Left lung (tissue), 10 donors: Measurements from ENCODE around the gene CSPG4. TPM values are rescaled to one million over a fixed set of nuclear protein-coding genes. Genes with fewer than 3 reads are reported as not detected.
A peak's percentile ranks its signal among the peaks of the same experiment; 100 is the strongest.

Source experiments
- ATAC-seq: fragments of 200-7000 bp; cut with Tn5 transposase; one replicate; pipeline ENCODE4 v1.9.1; 2020; ENCODE audit warnings: moderate library complexity
- DNase-seq, 4 donors: peaks; one replicate each; pipeline ENCODE4 v3.0.0-alpha.2; 2013 to 2020
- H3K27ac ChIP-seq, 2 donors: fragments of 200-600 bp; sonication (generic) in 1 of 2; one replicate each; pipeline versions ENCODE4 v1.5.0 to v1.8.0; 2020 to 2021
- H3K27me3 ChIP-seq, 2 donors: fragments of 200-600 bp; sonication (generic) in 1 of 2; one replicate each; pipeline versions ENCODE4 v1.5.0 to v1.8.0; 2020 to 2021
- H3K36me3 ChIP-seq, 2 donors: fragments of 200-600 bp; sonication (generic) in 1 of 2; one replicate each; pipeline versions ENCODE4 v1.5.0 to v1.8.0; 2020 to 2021
- H3K4me1 ChIP-seq, 2 donors: fragments of 200-600 bp; one replicate each; pipeline ENCODE4 v1.8.0; 2021
- H3K4me3 ChIP-seq, 2 donors: fragments of 200-600 bp; sonication (generic) in 1 of 2; one replicate each; pipeline versions ENCODE4 v1.5.0 to v1.8.0; 2020 to 2021; ENCODE audit warnings: mild to moderate bottlenecking in 1 of 2
- H3K9me3 ChIP-seq, 2 donors: fragments of 200-600 bp; sonication (generic) in 1 of 2; one replicate each; pipeline versions ENCODE4 v1.5.0 to v1.8.0; 2020 to 2021
- intact Hi-C, 2 donors: fragments of 100-400 bp; cut with DNase I; formaldehyde crosslinking; loops; one replicate each; pipeline versions ENCODE4 v1.11.2 to v1.14.2; 2022
- polyA plus RNA-seq, 6 donors: library from polyadenylated mRNA; unstranded; fragments of 120-200 nt; gene quantifications; one replicate each; pipeline ENCODE4 v1.2.1, GENCODE V29; 2013; ENCODE audit not compliant: insufficient read length in 6 of 6
- total RNA-seq, 2 donors: library from RNA; stranded (reverse); fragmentation: NEBNext Ultra II Directional; extraction: Animal tissue kit (Norgen Biotek cat#: 25700); gene quantifications; one replicate each; pipeline ENCODE4 v1.2.1, GENCODE V29; 2021
- TF ChIP-seq, protein P1 (sequence below), 2 donors: fragments of 200-600 bp; sonication (generic) in 1 of 2; IDR thresholded peaks; one replicate each; pipeline versions ENCODE4 v1.5.0 to v1.8.0; 2021; ENCODE audit warnings: antibody characterized with exemption in 2 of 2
- donor health status: DM: no; HTN: yes; CAD: no.
- donor health status: DM: no; HTN: no; CAD: no.

CSPG4 gene
- total and polyA plus RNA-seq, 8 donors, result 18.4 to 36.1 (median 23.8) TPM

DNA sequence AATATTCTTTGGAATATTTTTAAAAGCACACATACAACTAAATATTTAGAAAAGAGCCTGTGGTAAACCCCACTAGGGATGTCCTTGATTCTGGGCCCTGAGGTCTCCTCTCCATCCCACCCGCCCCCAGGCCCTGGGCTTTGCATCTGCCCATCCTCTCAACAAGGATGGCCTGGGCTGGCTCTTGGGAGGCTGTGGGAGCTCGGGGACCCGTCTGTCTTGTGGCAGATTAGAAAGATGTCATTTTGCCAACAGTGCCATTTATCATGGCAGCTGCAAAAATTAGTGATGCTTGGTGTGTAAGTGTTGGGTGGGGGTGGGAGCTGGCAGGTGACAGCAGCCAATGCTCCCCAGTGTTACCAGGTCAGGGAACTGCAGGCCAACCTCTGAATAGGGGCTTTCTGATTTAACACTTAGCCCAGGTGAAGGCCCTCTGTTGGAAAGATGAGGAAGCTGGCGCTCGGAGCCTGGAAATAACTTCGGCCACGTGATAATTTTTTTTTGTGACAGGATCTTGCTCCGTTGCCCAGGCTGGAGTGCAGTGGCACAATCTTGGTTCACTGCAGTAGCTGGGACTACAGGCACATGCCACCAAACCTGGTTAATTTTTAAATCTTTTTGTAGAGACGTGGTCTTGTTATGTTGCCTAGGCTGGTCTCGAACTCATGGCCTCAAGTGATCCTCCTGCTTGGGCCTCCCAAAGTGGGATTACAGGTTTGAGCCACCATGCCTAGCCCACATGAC is 16.9 kb upstream of the CSPG4 start:
- DNase-seq, result peak in 2 of 4 donors; percentile 7 to 59
- intact Hi-C loops, result loop anchor here in 1 of 2 donors (10.0 kb wide), 1 partner anchor 75 kb away; no protein-coding TSS in a partner anchor
- TF ChIP-seq, protein P1, sequence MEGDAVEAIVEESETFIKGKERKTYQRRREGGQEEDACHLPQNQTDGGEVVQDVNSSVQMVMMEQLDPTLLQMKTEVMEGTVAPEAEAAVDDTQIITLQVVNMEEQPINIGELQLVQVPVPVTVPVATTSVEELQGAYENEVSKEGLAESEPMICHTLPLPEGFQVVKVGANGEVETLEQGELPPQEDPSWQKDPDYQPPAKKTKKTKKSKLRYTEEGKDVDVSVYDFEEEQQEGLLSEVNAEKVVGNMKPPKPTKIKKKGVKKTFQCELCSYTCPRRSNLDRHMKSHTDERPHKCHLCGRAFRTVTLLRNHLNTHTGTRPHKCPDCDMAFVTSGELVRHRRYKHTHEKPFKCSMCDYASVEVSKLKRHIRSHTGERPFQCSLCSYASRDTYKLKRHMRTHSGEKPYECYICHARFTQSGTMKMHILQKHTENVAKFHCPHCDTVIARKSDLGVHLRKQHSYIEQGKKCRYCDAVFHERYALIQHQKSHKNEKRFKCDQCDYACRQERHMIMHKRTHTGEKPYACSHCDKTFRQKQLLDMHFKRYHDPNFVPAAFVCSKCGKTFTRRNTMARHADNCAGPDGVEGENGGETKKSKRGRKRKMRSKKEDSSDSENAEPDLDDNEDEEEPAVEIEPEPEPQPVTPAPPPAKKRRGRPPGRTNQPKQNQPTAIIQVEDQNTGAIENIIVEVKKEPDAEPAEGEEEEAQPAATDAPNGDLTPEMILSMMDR (IDR thresholded peaks at IDR 0.05), result no peak

DNA sequence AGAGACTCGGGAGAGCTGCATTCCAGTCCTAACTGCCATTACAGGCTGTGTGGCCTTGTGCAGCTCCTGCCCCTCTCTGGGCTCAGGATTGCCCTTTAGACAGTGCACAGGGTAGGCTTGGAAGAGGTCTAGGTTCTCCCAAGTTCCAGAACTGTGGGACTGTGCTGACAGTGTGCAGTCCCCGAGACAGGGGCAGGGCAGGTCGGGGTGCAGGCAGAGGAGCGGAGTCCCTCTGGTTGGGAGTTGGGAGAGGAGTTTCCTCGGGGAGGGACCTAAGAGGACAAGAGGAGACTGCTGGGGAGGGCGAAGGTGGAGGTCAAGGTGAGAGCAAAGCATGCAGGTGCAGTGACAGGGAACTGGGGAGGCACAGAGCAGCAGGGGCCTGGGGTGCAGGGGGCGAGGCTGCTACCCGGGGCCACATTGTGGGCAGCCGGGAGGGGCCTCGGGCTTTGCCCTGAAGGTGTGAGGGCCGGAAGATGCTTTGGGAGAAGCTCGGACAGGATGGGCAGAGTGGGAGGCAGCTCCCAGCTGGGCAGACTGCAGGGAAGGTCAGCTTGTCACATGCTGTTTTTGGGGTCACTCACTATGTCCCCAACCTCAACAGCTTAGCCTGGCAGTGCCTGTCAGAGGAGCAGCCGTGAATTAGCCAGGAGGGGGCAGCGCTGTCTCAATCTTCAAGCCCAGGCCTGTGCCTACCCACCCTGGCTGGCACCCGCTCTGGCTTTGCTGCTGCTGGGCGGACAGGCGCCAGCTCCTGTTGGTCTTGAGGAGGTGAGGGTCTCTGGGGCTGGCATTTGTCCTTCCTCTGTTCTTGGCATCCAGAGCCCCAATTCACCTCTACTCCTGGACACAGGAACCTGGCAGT is 15.4 kb upstream of the CSPG4 start:
- no peaks in the 10 kb centered on the region for H3K36me3 ChIP-seq
- intact Hi-C loops, result no loop called here
- H3K27ac ChIP-seq, result no peak overlapping the region
- H3K4me1 ChIP-seq, result peaks cover 4 to 26% of the 10 kb centered on the region in 2 donors
- H3K4me3 ChIP-seq, result no peak overlapping the region
- DNase-seq (peak in 2 of 4 donors; percentile 48 to 85), ATAC-seq (peak; percentile 41)
- no peaks in the 10 kb centered on the region for H3K9me3 ChIP-seq
- TF ChIP-seq, protein P1 (IDR thresholded peaks at IDR 0.05), result peak; percentile 36 to 57
- no peaks in the 10 kb centered on the region for H3K27me3 ChIP-seq

More for the DNA sequence above, 16.9 kb upstream of the CSPG4 start:
- Histone ChIP-seq H3K4me3 (no peak overlapping the region), H3K4me1 (peaks cover 0 to 20% of the 10 kb centered on the region in 2 donors), H3K27me3 (no peaks in the 10 kb centered on the region), H3K9me3 (no peaks in the 10 kb centered on the region), H3K36me3 (no peaks in the 10 kb centered on the region), H3K27ac (no peak overlapping the region)
- ATAC-seq, result no peak

DNA sequence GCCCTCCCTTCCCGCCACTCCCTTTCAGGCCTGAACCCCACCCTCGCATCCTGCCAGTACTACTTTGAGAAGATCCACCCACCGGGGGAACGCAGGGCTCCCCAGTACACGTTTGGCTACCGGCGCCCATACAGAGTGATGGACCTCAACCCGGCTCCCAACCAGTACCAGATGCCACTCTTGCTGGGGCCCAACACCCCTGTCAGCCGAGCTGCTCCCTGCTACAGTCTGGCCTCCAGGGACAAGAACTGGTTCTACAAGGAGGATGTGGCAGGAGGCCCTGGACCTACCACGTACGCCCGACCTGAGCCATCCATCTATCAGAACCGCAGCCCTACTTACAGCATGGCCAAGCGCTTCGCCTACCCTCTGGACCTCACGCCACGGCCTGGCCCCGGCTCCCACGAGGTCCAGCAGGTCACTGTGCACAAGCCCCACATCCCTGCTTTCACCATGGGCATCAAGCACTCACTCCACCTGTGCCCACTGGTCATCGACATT is 14.4 kb upstream of the CSPG4 start:
- no peak overlapping the region for H3K27ac ChIP-seq
- DNase-seq (peak in 1 of 4 donors; percentile 62), ATAC-seq (no peak)
- TF ChIP-seq, protein P1 (IDR thresholded peaks at IDR 0.05), result no peak
- H3K4me1 ChIP-seq, result peaks cover 4 to 18% of the 10 kb centered on the region in 2 donors
- no peak overlapping the region for H3K4me3 ChIP-seq
- no peaks in the 10 kb centered on the region for H3K27me3 ChIP-seq
- intact Hi-C loops, result no loop called here
- no peaks in the 10 kb centered on the region for H3K36me3 ChIP-seq
- no peaks in the 10 kb centered on the region for H3K9me3 ChIP-seq

DNA sequence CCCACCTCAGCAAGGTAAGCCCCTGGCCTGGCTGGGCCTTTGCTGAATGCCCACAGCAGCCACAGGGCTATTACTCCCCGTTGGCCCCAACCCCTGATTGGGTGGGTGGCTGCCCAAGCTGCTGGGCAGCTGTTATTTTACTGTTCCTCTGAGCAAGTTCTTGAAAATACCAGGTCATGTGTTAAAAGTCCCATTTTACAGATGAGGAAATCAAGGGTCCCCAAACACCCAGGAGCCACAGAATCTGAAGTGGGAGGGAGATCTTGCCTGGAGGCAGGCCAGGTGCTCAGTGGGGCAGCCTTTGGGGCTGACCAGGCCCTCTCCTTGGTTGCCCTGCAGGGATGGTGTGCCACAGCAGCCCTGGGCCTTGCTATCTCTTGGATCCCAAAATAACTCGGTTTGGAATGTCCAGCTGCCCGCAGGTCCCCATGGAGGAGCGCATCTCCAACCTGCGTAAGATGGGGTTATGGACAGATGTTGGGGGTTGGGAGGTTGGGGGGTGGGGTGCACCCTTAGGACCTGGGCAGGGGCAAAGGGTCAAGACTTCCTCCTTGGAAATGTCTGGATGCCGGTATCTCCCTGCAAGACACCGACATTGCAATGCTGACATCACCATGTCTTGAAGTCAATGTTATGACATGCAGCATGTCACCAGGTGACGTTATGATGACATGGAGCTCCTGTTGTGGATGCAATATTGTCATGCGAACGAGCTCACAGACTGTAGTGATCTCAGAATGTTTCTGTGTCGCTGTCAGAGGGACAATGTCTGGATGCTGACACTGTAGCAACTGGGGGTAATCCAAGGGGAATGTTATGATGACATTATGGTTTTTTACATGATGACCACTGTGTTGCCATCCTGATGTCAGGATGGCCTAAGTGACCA is 13.3 kb upstream of the CSPG4 start:
- TF ChIP-seq, protein P1 (IDR thresholded peaks at IDR 0.05), result no peak
- Histone ChIP-seq H3K27ac (no peak overlapping the region), H3K27me3 (no peaks in the 10 kb centered on the region), H3K9me3 (no peaks in the 10 kb centered on the region), H3K36me3 (no peaks in the 10 kb centered on the region), H3K4me1 (peaks cover 4 to 11% of the 10 kb centered on the region in 2 donors), H3K4me3 (no peak overlapping the region)
- intact Hi-C loops, result no loop called here
- DNase-seq (peak in 2 of 4 donors; percentile 27 to 52), ATAC-seq (no peak)
